Omental fat pad (tissue), 4 donors: ENCODE measurements around the gene FXYD1. TPM values are rescaled to one million over a fixed set of nuclear protein-coding genes. Genes with fewer than 3 reads are reported as not detected.

ENCODE experiments used
- ATAC-seq: fragments of 150-250 bp; one replicate; pipeline ENCODE4 v1.9.1; 2016; ENCODE audit warnings: mild to moderate bottlenecking, moderate library complexity; ENCODE audit not compliant: low FRiP score
- DNase-seq: peaks from one replicate; pipeline ENCODE4 v3.0.0-alpha.2; 2019; ENCODE audit warnings: low spot score
- total RNA-seq, 4 donors: library from RNA; depleted of rRNA; stranded (reverse); fragments of >200 nt; gene quantifications; one replicate each; pipeline ENCODE4 v1.1.0, GENCODE V29; 2016
- TF ChIP-seq, protein P1 (sequence below), 3 donors: fragments of 450-650 bp; IDR thresholded peaks; one replicate each; pipeline ENCODE4 v1.5.1; 2016 to 2017; ENCODE audit warnings: antibody characterized with exemption in 3 of 3, mild to moderate bottlenecking in 3 of 3, moderate library complexity in 2 of 3

The FXYD1 gene
- total RNA-seq, 4 donors from 2014 or later: 20.5 to 32.2 (median 25.7) TPM

DNA sequence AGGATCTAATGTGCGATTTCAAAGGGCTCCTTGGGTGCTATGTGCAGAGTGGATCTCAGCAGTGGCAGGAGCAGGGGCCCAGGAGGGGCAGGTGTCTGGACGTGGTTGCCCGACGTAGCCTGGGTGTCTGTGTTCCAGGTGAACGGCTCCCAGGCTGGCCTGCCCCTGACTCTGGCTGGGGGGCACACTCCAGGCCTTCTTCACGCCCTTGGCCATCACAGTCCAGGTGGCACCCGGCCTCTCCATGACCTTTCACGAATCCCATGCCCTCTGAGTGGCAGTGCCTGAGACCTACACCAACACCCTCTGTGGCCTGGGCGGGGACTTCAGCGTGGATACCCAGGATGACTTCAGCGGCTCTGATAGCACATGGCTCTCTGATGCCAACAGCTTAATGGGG is 34.3 kb upstream of the FXYD1 start:
- no peak for DNase-seq
- TF ChIP-seq, protein P1, sequence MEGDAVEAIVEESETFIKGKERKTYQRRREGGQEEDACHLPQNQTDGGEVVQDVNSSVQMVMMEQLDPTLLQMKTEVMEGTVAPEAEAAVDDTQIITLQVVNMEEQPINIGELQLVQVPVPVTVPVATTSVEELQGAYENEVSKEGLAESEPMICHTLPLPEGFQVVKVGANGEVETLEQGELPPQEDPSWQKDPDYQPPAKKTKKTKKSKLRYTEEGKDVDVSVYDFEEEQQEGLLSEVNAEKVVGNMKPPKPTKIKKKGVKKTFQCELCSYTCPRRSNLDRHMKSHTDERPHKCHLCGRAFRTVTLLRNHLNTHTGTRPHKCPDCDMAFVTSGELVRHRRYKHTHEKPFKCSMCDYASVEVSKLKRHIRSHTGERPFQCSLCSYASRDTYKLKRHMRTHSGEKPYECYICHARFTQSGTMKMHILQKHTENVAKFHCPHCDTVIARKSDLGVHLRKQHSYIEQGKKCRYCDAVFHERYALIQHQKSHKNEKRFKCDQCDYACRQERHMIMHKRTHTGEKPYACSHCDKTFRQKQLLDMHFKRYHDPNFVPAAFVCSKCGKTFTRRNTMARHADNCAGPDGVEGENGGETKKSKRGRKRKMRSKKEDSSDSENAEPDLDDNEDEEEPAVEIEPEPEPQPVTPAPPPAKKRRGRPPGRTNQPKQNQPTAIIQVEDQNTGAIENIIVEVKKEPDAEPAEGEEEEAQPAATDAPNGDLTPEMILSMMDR (IDR thresholded peaks at IDR 0.05): no peak
- no peak for ATAC-seq

DNA sequence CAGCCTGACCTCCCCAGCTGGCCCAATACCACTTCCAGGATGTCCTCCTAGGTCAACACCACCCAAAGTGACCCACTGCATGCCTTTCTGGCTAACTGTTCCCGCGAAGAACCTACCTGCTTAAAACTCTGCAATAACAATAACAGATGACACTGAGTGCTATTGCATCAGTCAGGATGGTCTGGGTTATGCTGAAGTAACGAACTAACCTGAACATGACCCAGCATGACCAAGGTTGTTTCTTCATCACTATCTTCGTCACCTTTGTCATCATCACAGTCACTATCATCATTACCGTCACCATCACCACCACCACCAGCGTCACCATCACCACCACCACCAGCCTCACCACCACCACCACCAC is 33.6 kb upstream of the FXYD1 start:
- no peak for ATAC-seq
- no peak for DNase-seq
- TF ChIP-seq, protein P1 (IDR thresholded peaks at IDR 0.05): no peak

DNA sequence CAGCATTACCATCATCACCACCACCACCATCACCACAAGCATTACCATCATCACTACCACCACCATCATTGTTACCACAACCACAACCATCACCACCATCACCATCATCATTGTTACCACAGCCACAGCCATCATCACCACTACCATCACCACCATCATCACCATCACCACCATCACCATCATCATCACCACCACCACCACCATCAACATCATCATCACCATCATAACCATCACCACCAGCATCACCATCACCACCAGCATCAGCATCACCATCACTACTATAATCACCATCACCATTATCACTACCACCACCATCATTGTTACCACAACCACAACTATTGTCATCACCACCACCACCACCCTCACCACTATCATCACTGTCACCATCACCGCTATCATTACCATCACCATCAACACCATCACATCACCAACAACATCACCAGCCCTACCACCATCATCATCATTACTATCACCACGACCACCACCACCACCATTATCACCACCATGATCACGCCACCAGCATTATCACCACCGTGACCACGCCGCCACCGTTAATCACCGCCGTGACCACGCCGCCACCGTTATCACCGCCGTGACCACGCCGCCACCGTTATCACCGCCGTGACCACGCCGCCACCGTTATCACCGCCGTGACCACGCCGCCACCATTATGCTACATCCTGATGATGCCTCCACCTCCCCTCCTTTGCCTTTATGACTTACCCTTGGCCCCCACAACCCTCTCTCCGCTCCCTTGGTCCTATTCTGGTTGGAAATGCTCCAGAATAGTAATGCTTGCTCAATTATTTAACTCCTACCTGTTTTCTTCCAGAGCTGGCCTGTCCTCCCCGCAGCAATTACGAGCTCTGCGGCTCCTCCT is 33.0 kb upstream of the FXYD1 start:
- DNase-seq (no peak), ATAC-seq (no peak)
- TF ChIP-seq, protein P1 (IDR thresholded peaks at IDR 0.05): no peak

DNA sequence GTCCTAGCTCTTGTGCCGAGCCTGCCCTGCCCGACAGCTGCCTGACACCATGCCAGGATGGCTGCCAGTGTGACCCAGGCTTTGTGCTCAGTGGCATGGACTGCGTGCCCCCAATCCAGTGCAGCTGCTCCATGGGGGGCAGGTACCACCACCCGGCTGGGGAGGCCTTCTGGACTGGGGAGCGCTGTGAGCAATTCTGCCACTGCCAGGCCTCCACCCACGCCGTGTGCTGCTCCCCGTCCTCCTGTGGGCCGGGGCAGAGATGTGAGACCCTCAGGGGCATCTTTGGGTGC is 32.4 kb upstream of the FXYD1 start:
- DNase-seq (no peak), ATAC-seq (no peak)

DNA sequence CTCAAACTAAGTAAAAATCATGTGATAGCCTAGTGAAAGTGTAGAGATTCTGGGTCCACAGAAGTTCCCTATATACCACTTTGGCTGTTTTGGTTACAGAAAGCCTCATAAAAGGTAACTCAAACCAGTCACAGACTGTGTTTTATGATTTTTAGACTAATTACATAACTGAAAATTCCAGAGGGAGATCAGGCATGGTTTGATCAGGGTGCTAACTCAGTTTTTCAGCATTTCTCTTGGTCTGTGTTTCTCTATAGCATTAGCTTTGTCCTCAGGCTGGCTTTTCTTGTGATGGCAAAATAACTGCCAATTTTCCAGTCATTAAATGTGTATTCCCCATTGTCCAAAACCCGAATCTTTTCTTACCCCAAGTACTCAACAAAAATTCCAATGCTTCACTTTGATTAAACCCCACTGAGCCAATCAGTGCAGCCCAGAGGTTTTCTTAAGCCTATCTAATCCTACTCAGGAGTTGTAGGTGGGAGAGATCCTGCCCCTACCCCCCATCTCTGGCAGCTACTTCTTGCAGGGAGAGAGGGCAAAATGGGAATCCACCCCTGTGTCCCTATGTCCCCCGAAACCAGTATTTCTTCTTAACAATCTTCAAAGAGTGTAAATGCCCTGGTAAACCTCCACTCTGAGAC is 31.6 kb upstream of the FXYD1 start:
- TF ChIP-seq, protein P1 (IDR thresholded peaks at IDR 0.05): no peak
- ATAC-seq: no peak
- no peak for DNase-seq

More for the DNA sequence above, 32.4 kb upstream of the FXYD1 start:
- TF ChIP-seq, protein P1 (IDR thresholded peaks at IDR 0.05): no peak

DNA sequence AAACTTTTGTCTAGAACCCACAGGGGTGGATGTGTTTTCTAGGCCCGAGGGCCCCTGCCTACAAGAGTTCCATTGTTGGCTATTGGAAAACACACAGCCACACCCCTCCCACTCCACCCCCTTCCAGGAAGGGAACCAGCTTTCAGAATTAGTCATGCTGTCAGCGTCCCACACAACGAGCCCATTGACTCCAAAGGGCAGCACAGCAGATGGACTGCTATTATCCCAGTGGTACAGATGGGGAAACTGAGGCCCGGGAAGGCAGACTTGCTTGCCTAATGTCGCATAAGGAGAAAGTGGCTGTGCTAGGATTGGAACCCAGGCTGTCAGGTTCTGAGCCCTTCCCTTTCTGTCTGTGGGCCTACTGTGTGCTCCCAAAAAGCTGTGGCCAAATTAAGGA is 31.1 kb upstream of the FXYD1 start:
- ATAC-seq (no peak), DNase-seq (no peak)
- TF ChIP-seq, protein P1 (IDR thresholded peaks at IDR 0.05): no peak

DNA sequence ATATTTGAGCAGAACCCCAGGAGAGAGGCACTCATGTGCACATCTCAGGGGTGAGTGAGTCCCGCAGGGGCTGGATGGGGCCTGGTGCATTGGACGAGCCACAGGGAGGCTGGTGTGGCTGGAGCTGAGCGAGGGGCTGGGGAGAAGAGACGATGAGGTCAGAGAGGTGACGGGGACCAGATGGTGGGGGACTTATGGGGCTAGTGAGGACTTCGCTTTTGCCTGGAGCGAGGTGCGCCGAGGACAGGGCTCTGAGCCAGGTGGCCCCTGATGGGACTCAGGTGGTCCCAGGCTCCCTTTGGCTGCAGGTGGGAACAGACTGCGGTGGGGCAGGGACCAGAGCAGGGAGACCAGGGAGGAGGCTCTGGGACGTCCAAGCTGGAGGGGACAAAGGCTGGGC is 29.9 kb upstream of the FXYD1 start:
- TF ChIP-seq, protein P1 (IDR thresholded peaks at IDR 0.05): no peak
- no peak for ATAC-seq
- no peak for DNase-seq
